ENCODE data around the gene NDUFA11.

DNA sequence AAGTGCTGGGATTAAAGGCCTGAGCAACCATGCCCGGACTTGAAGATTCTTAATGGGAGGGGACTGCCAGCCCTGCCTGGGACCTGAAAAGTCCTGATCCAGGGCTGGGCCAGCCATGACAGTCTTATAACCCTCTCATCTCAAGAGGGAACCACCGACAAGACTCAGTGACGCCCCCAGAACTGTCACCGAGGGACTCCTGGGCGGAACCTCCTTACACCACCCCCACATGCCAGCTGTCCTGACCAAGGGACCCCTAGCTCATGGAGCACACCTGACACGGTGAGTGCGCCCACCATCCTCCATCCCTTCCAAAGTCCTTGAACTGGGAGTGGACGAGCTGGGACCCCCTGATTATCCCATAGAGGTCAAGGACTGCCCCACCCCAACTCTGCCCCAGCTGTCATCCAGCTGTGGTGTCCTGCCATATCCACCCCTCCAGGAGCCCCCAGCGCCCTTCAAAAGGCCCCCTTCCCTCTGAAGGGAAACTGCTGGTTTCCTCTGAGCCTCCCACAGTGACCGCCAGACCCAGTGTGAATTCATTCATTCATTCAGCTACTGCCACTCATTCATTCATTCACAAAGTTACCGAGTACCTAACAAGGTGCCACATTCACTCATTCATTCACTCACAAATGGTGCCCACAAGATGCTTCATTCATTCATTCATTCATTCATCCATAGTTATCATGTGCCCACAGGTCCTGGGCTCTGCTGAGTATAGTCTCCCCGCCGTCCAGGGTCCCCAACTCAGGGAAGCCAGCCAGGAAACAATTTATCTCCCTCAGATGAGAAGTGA lies 3.7 kb downstream of the NDUFA11 start:
- TF ChIP-seq, protein P1, sequence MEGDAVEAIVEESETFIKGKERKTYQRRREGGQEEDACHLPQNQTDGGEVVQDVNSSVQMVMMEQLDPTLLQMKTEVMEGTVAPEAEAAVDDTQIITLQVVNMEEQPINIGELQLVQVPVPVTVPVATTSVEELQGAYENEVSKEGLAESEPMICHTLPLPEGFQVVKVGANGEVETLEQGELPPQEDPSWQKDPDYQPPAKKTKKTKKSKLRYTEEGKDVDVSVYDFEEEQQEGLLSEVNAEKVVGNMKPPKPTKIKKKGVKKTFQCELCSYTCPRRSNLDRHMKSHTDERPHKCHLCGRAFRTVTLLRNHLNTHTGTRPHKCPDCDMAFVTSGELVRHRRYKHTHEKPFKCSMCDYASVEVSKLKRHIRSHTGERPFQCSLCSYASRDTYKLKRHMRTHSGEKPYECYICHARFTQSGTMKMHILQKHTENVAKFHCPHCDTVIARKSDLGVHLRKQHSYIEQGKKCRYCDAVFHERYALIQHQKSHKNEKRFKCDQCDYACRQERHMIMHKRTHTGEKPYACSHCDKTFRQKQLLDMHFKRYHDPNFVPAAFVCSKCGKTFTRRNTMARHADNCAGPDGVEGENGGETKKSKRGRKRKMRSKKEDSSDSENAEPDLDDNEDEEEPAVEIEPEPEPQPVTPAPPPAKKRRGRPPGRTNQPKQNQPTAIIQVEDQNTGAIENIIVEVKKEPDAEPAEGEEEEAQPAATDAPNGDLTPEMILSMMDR (conservative IDR thresholded peaks at IDR 0.05), result no peak
- no peak for TF ChIP-seq EZH2 (IDR thresholded peaks at IDR 0.05; ENCODE audit: low read depth)

All from PC-9 (cell line).